ENCODE measurements around the gene OTOP3.

GRCh38 chr17:74938194-74938950, 2.7 kb downstream of the OTOP3 start:
- TF ChIP-seq CTCF (IDR thresholded peaks at IDR 0.05) (no peak), POLR2AphosphoS5 (IDR thresholded peaks at IDR 0.05) (no peak), EP300 (IDR thresholded peaks at IDR 0.05) (no peak)
